Adrenal gland (tissue), 5 donors: Measurements from ENCODE around the gene PARP16.

ENCODE experiments used
- POLR2A ChIP-seq, 2 donors: fragments of 450-650 bp; IDR thresholded peaks; one replicate each; pipeline ENCODE4 v1.6.1; 2017; ENCODE audit warnings: antibody characterized with exemption in 2 of 2, mild to moderate bottlenecking in 2 of 2, moderate library complexity in 1 of 2
- TF ChIP-seq, protein P1 (sequence below), 6 experiments: fragments of 450-650 bp in 4 of 6; fragments of 200-600 bp in 2 of 6; sonication (generic) in 1 of 6; IDR thresholded peaks; 1 replicate in 5 of 6; 2 replicates in 1 of 6; pipeline versions ENCODE4 v1.5.1 to v1.8.0; 2016 to 2021; ENCODE audit warnings: antibody characterized with exemption in 6 of 6, mild to moderate bottlenecking in 2 of 6, moderate library complexity in 1 of 6
- donor health status: DM: no; HTN: no; CAD: no.

GRCh38 chr15:65326117-65326526 is 39.4 kb upstream of the PARP16 start:
- no peak for TF ChIP-seq POLR2A (IDR thresholded peaks at IDR 0.05)
- TF ChIP-seq, protein P1, sequence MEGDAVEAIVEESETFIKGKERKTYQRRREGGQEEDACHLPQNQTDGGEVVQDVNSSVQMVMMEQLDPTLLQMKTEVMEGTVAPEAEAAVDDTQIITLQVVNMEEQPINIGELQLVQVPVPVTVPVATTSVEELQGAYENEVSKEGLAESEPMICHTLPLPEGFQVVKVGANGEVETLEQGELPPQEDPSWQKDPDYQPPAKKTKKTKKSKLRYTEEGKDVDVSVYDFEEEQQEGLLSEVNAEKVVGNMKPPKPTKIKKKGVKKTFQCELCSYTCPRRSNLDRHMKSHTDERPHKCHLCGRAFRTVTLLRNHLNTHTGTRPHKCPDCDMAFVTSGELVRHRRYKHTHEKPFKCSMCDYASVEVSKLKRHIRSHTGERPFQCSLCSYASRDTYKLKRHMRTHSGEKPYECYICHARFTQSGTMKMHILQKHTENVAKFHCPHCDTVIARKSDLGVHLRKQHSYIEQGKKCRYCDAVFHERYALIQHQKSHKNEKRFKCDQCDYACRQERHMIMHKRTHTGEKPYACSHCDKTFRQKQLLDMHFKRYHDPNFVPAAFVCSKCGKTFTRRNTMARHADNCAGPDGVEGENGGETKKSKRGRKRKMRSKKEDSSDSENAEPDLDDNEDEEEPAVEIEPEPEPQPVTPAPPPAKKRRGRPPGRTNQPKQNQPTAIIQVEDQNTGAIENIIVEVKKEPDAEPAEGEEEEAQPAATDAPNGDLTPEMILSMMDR (IDR thresholded peaks at IDR 0.05), result no peak
